ENCODE results near the gene PLXNA4.

Gene PLXNA4

GRCh38 chr7:132296820-132297219 is 279.4 kb downstream of the PLXNA4 start:
- no peak for DNase-seq

DNA sequence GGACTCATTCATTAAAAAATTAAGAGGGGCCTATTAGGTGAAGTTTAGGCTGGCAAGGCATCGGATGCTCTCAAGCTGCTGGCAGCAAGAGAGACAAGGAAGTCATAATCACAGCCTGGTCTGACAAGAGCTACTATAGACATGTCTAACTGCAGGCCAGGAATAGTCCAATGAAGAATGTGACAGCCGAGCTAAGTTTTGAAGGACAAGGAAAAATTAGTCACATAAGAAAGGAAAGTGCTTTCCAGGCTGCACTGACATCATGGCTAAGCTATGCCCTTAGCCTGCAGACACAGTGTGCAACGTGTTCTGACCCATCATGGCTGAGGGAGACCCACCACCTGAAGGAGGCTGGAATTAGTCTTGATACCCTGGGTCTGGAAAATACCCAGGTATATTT is 281.1 kb downstream of the PLXNA4 start:
- DNase-seq: peak; percentile 24

- peak; percentile 44 for DNase-seq
These were observed 283.5 kb downstream of the PLXNA4 start for GRCh38 chr7:132292803-132293202.

- no peak for DNase-seq
These were observed 284.8 kb downstream of the PLXNA4 start for GRCh38 chr7:132291481-132291880.

- DNase-seq: no peak
These were observed 286.2 kb downstream of the PLXNA4 start for GRCh38 chr7:132290021-132290420.

GRCh38 chr7:132286836-132287235 is 289.4 kb downstream of the PLXNA4 start:
- DNase-seq: no peak

DNA sequence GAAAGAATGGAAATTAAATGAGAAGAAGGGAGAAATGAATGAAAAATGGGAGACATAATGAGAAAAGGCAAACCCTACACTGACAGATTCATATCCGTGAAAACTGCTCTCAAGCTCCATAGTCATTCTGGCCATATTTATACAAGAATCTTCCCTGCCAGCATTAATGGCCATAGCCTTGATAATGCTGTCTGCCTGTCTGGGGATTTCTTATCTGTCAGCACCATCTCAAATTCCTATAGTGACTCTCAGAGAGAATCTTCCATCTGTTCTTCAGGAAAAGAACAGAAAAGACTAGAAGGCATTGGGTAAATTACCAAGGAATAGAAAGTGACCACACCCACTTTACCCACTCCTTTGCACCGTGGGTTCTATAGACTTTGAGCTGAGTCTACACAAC is 295.9 kb downstream of the PLXNA4 start:
- DNase-seq: no peak

DNA sequence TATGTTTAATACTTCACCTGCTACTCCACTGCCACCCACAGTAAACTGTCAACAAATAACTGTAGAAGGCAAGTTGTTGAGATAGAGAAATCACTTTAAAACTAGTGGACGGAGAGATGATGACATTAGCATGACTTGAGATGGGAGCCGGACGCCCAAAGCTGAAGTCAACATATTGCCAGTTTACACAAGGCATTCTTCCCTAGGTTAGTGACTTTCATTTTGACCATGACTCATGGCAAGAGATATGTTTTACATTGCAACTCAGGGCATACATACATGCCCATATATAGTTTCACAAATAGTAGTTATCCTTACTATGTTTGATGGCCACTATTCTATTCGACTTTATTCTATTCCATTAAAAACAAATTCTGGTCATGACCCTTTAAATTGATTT is 296.6 kb downstream of the PLXNA4 start:
- DNase-seq: peak; percentile 21

GRCh38 chr7:132276976-132277725 is 299.1 kb downstream of the PLXNA4 start:
- peak; percentile 80 for DNase-seq

DNA sequence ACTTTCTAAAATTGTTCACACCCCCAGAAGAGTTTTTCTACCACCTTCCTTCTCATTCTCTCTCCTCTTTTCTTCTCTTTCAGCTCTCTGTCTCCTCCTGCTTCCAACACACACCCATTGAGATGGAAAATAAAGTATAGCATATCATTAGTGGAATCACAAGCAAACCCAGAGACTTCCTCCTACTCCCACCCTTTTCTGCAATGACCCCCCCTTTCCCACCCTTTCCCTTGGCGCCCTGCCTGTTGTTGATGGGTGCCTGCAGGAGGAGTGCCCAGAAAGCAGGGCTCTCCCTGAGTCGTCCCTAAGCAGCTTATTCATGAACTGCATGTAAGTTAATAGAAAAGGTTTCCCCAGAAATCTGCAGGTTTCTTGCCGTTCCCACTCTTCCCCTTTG is 300.0 kb downstream of the PLXNA4 start:
- no peak for DNase-seq

DNA sequence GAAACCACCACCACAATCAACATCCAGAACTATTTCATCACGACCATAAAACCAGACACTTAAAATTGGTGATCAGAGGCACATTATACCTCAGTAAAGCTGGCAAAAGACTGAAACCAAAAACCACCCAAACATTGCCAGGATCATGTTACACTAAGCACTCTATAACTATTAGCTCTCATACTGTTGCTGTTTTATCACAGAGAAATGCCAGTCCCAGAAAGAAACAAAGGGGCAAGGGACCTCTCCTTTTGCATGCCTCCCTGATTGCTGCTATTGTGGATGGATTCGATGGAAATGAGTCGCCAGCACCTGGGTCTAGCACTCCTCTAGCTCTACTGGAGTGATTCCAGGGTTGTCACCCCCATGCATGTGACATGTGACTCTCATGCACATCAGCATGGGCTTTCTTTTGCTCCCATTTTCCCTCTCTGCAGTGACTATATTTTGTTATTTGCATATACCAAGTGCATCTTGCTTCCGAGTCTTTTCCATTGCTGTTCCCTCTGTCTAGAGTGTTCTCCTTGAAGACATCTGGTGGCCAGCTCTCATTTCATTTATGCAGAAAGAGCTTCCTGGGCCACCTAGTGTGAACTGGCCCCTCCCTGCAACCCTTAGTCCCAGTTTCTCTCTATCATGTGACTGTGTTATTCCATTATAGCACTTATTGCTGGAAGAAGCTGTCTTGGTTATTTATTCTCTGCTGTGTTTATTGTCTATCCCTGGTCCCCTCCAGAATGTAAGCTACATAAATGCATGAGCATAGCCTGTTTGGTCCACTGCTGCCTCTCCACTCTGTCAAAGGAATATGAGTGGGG is 300.6 kb downstream of the PLXNA4 start:
- no peak for DNase-seq

- DNase-seq: no peak
These were observed 303.4 kb downstream of the PLXNA4 start for GRCh38 chr7:132272763-132273371.

GRCh38 chr7:132270517-132270916 is 305.8 kb downstream of the PLXNA4 start:
- no peak for DNase-seq

DNA sequence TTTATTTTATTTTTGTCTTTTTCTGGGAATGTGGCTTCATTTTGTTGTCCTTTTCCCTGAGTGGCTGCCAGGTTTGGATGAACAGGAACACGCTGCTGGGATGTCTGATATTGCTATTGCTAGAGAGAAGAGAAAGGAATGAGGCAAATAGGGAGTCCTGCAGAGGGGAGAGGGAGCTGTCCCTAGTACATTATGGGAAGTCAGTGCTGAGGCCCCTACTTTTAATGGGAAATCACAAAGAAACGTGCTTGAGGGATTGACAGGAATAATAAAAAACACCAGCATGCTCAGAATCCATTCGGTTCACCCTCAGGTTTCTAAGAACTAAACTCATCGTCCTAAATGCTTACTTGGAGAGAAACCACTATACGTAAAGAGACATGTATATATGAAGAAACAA is 306.6 kb downstream of the PLXNA4 start:
- no peak for DNase-seq

DNA sequence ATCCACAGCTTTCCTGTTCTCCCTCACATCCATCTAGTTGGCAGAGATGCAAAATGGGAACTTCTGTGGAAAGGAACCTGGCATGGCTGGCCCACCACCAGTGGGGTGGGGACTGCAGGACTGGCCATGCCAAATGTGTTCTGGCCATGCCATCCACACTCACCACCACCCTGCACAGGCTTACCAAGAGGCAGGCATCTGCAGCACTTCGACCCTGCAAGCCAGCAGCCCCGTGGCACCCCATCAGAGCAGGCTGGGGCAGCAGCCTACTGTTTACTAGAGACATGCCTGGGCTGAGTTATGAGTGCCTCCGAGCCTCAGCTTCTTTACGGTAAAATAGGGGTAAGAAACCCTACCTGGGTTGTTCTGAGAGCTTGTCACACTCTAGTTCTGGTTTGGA is 313.1 kb downstream of the PLXNA4 start:
- DNase-seq: no peak

GRCh38 chr7:132262160-132262470 is 314.2 kb downstream of the PLXNA4 start:
- DNase-seq: no peak

DNA sequence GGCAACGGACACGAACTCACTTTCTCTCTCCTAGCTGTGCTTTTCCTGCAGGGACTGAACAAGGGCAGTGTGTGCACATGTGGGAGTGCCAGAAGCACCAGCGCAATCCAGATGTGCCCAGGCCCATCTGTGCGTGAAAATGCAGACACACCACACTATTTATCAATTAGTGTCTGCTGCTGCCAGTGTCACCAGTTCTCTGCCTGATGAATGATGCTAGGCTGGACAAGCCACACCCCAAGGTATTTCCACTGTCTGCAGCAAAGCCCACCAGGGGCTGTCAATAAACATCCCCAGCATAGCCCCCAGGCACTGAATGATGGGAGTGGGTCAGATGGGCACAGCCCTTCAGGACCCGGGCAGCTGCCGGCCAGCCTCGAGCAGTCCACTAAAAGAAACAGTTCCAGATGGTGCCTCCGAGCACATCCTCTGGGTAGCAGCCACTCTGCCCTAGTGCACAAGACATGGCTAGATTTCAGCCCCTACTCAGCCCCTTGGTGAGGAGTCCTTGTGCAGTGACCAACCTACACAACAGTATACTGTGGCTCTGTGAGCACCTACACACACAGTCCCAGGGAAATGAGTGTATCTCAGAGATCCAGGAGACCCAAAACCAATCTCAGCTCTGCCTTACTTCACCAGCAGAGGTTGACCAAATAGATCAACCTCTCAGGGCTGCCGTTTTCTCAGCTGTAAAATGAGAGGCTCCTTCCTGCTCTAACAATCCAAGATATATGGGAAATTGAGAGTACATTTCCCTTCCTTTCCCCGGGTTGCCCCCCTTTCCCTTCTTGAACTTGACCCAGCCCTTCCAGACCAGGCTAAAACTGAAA is 314.7 kb downstream of the PLXNA4 start:
- no peak for DNase-seq

- DNase-seq: no peak
These were observed 318.0 kb downstream of the PLXNA4 start for GRCh38 chr7:132258231-132258630.

- DNase-seq: peak; percentile 43
These were observed 319.0 kb downstream of the PLXNA4 start for GRCh38 chr7:132257253-132257652.

- DNase-seq: no peak
These were observed 319.5 kb downstream of the PLXNA4 start for GRCh38 chr7:132256721-132257212.

DNA sequence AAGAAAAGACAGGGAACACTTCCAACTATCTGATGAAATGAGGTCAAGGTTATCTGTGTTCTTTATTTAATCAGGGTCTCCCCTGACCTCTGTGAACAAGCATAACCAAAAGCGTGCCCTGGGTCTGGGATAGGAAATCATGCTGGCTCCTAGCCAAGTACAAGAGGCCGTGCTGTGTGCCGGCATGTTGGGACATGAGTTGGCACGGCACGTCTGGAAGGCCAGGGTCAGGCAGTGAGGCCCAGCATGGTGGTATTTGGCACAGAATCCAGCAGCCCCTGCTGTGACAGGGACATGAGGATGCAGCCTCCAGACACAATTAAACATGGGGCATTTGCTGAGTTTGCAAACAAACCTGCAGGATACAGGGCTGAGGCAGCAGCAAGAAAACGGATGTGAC is 320.4 kb downstream of the PLXNA4 start:
- no peak for DNase-seq

DNA sequence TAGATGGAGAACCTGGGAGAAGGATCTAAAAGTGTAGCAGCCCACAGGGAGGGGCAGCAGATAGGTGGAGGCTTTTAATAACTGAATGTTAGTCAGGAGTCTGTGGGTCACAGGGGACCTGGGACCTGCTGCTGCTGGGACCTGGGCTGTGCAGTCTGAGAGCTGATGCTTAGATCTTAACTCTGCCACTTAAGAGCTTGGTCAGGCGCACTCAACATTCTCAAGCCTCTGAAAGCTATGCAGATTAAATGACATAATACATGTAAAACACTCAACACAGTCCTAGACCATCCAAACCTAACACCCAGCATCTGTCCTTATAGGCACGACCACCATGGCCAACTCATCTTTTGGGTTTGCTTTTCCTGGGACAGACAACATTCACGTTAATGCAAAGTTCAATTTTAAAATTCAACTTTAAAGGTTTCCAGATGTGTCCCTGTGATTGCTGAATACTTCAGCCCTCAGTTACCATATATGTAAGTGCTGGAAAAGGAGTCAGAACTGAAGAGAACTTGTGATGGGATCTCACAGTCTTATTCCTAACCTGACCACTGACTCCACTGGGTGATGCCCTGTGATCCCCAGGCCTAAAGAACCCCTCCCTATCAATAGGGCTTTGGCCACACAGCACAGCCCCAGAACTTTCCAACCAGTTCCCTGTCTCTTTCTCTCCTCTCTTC is 321.0 kb downstream of the PLXNA4 start:
- DNase-seq: no peak
